Left lung (tissue), 10 donors: ENCODE data around the gene CRACDL. TPM values are rescaled to one million over a fixed set of nuclear protein-coding genes. Genes with fewer than 3 reads are reported as not detected.

Source experiments
- ATAC-seq: fragments of 200-7000 bp; cut with Tn5 transposase; one replicate; pipeline ENCODE4 v1.9.1; 2020; ENCODE audit warnings: moderate library complexity
- DNase-seq, 4 donors: peaks; one replicate each; pipeline ENCODE4 v3.0.0-alpha.2; 2013 to 2020
- H3K27ac ChIP-seq, 2 donors: fragments of 200-600 bp; sonication (generic) in 1 of 2; one replicate each; pipeline versions ENCODE4 v1.5.0 to v1.8.0; 2020 to 2021
- H3K27me3 ChIP-seq, 2 donors: fragments of 200-600 bp; sonication (generic) in 1 of 2; one replicate each; pipeline versions ENCODE4 v1.5.0 to v1.8.0; 2020 to 2021
- H3K36me3 ChIP-seq, 2 donors: fragments of 200-600 bp; sonication (generic) in 1 of 2; one replicate each; pipeline versions ENCODE4 v1.5.0 to v1.8.0; 2020 to 2021
- H3K4me1 ChIP-seq, 2 donors: fragments of 200-600 bp; one replicate each; pipeline ENCODE4 v1.8.0; 2021
- H3K4me3 ChIP-seq, 2 donors: fragments of 200-600 bp; sonication (generic) in 1 of 2; one replicate each; pipeline versions ENCODE4 v1.5.0 to v1.8.0; 2020 to 2021; ENCODE audit warnings: mild to moderate bottlenecking in 1 of 2
- H3K9me3 ChIP-seq, 2 donors: fragments of 200-600 bp; sonication (generic) in 1 of 2; one replicate each; pipeline versions ENCODE4 v1.5.0 to v1.8.0; 2020 to 2021
- intact Hi-C, 2 donors: fragments of 100-400 bp; cut with DNase I; formaldehyde crosslinking; loops; one replicate each; pipeline versions ENCODE4 v1.11.2 to v1.14.2; 2022
- polyA plus RNA-seq, 6 donors: library from polyadenylated mRNA; unstranded; fragments of 120-200 nt; gene quantifications; one replicate each; pipeline ENCODE4 v1.2.1, GENCODE V29; 2013; ENCODE audit not compliant: insufficient read length in 6 of 6
- total RNA-seq, 2 donors: library from RNA; stranded (reverse); fragmentation: NEBNext Ultra II Directional; extraction: Animal tissue kit (Norgen Biotek cat#: 25700); gene quantifications; one replicate each; pipeline ENCODE4 v1.2.1, GENCODE V29; 2021
- TF ChIP-seq, protein P1 (sequence below), 2 donors: fragments of 200-600 bp; sonication (generic) in 1 of 2; IDR thresholded peaks; one replicate each; pipeline versions ENCODE4 v1.5.0 to v1.8.0; 2021; ENCODE audit warnings: antibody characterized with exemption in 2 of 2
- donor health status: DM: no; HTN: yes; CAD: no.
- donor health status: DM: no; HTN: no; CAD: no.

CRACDL gene
- total and polyA plus RNA-seq, 8 donors: 4.0 to 15.2 (median 6.0) TPM

DNA sequence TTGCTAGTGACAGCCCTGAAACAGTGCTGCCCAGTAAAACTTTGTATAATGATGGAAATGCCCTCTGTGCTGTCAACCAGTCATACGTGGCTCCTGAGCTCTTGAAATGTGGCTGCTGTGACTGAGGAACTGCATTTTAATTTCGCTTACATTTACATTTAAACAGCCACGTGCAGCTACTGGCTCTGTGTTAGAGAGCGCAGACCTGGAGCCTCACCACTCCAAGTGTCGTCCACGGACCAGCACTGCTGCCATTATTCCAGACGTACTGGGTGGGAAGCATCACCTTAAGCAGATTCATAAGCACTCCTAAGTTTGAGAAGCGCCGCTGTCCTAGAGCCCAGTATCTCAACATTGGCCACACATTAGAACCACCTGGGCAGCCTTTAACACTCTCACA, 128.1 kb downstream of the CRACDL start:
- intact Hi-C loops: no loop called here
- no peak for ATAC-seq
- Histone ChIP-seq H3K36me3 (no peaks in the 10 kb centered on the region), H3K27ac (no peak overlapping the region), H3K4me3 (no peak overlapping the region), H3K9me3 (no peaks in the 10 kb centered on the region), H3K4me1 (peaks cover 20 to 42% of the 10 kb centered on the region in 2 donors), H3K27me3 (no peaks in the 10 kb centered on the region)
- DNase-seq: no peak
- TF ChIP-seq, protein P1, sequence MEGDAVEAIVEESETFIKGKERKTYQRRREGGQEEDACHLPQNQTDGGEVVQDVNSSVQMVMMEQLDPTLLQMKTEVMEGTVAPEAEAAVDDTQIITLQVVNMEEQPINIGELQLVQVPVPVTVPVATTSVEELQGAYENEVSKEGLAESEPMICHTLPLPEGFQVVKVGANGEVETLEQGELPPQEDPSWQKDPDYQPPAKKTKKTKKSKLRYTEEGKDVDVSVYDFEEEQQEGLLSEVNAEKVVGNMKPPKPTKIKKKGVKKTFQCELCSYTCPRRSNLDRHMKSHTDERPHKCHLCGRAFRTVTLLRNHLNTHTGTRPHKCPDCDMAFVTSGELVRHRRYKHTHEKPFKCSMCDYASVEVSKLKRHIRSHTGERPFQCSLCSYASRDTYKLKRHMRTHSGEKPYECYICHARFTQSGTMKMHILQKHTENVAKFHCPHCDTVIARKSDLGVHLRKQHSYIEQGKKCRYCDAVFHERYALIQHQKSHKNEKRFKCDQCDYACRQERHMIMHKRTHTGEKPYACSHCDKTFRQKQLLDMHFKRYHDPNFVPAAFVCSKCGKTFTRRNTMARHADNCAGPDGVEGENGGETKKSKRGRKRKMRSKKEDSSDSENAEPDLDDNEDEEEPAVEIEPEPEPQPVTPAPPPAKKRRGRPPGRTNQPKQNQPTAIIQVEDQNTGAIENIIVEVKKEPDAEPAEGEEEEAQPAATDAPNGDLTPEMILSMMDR (IDR thresholded peaks at IDR 0.05): no peak

DNA sequence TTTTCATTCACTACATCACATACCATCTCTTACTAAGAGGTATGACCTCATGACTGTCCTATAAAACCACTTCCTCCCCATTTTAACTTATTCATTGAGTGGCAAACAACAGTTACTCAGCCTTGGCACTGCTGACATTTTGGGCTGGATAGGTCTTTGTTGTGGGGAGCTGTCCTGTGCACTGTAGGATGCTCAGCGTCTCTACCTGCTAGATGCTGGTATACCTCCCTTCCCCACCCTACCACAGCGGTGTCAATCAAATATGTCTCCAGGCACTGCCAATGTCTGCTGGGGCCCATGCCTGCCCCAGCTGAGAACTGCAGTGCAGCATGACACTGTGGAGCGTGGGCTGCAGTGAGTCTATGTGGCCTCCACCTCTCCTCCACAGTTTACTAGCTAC, 128.8 kb downstream of the CRACDL start:
- Histone ChIP-seq H3K4me1 (peaks cover 20 to 45% of the 10 kb centered on the region in 2 donors), H3K9me3 (no peaks in the 10 kb centered on the region), H3K4me3 (no peak overlapping the region), H3K27ac (peak overlapping the region in 1 of 2 donors; percentile 82), H3K27me3 (no peaks in the 10 kb centered on the region), H3K36me3 (no peaks in the 10 kb centered on the region)
- TF ChIP-seq, protein P1 (IDR thresholded peaks at IDR 0.05): no peak
- ATAC-seq (no peak), DNase-seq (no peak)
- intact Hi-C loops: no loop called here

DNA sequence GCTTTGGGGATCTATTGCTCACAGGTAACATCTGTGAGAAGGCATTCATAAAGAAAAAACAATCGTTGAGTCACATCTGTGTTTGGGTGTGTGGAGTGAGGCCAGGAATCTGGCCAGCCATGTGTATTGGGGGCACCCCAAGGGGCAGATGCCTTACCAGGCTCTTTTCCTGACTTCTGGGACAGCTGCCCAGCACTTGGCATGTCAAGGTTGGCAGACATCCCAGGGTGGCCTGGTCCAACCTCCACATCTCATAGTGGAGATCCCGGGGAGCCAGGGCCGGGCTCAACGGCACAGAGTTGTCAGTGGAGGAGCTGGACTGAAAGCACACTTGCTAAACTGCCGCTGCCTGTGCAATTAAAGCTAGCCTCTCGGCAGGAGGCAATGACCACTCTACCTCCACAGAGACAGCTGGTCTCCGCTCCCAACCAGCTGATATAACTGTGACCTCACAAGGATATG, 129.8 kb downstream of the CRACDL start:
- peaks cover 0 to 6% of the 10 kb centered on the region in 2 donors for H3K36me3 ChIP-seq
- H3K9me3 ChIP-seq: no peaks in the 10 kb centered on the region
- intact Hi-C loops: no loop called here
- DNase-seq (peak in 3 of 4 donors; percentile 55 to 87 (median 81)), ATAC-seq (peak; percentile 83)
- H3K27me3 ChIP-seq: no peaks in the 10 kb centered on the region
- peaks cover 20 to 52% of the 10 kb centered on the region in 2 donors for H3K4me1 ChIP-seq
- peak overlapping the region; percentile 77 to 82 for H3K27ac ChIP-seq
- TF ChIP-seq, protein P1 (IDR thresholded peaks at IDR 0.05): no peak
- no peak overlapping the region for H3K4me3 ChIP-seq

DNA sequence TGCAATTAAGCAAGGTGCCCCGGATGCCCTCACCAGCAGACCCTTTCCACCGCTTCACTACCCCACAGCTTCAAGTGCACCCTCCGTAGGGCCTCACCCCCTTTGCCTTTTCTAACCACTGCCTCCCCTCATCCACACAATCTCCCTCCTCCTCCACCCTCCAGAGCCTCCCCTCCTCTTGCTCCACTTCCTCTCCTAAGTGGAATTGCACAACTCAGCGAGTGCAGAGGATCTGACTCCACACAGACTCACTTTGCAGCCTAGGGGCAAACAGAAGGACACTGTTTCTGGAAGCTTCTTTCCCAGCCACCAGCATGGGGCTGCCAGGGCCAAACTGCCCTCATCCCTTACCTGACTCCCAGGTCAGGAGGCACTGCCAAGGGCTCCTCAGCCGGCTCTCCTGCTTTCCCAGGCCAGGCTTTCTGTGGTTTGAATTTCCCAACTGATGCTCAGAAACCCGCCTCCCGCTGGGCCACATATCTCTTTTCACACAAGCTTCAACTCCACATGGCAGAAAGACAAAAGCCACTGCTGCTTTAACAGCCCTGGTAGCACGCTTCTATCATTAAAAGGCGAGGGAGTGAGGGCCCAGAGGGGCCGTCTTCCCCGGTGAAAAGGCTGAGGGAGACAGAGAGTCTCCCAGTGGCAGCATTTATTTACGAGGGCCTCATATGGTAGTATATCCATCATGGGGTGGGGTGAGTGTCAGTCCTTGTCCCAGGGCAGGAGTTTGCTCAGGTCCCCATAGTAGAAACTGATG, 130.4 kb downstream of the CRACDL start:
- no peaks in the 10 kb centered on the region for H3K9me3 ChIP-seq
- intact Hi-C loops: no loop called here
- H3K4me3 ChIP-seq: no peak overlapping the region
- no peaks in the 10 kb centered on the region for H3K27me3 ChIP-seq
- peaks cover 20 to 54% of the 10 kb centered on the region in 2 donors for H3K4me1 ChIP-seq
- H3K27ac ChIP-seq: peak overlapping the region; percentile 77 to 82
- peaks cover 0 to 8% of the 10 kb centered on the region in 2 donors for H3K36me3 ChIP-seq
- peak in 2 of 4 donors; percentile 79 to 83 for DNase-seq
- TF ChIP-seq, protein P1 (IDR thresholded peaks at IDR 0.05): no peak
- ATAC-seq: peak; percentile 82

DNA sequence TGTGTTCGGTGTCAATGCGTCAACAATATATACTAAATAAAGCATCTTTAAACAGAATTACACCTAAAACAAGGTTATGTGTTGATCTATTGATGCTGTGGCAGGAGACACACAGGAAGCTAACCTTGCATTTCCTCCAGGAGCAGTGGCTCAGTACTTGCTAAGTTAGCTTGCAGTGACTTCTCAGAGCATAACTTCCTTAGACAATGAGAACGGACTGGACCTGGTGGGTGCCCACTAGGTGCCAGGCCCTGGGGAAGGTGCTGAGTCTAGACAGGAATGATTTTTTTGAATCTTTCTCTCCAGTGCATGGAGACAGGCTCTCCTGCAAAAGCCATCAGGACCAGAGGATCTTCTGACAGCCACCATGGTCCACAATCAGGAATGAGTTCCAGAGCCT, 131.3 kb downstream of the CRACDL start:
- Histone ChIP-seq H3K36me3 (peaks cover 0 to 8% of the 10 kb centered on the region in 2 donors), H3K27ac (peak overlapping the region in 1 of 2 donors; percentile 82), H3K4me3 (no peak overlapping the region), H3K9me3 (no peaks in the 10 kb centered on the region), H3K4me1 (peaks cover 20 to 59% of the 10 kb centered on the region in 2 donors), H3K27me3 (no peaks in the 10 kb centered on the region)
- TF ChIP-seq, protein P1 (IDR thresholded peaks at IDR 0.05): no peak
- no peak for DNase-seq
- no peak for ATAC-seq
- intact Hi-C loops: no loop called here
